HFFc6 (cell line): ENCODE measurements around the gene EXOC6B. TPM values are rescaled to one million over a fixed set of nuclear protein-coding genes. Genes with fewer than 3 reads are reported as not detected.

Source experiments
- DNase-seq: peaks from one replicate; pipeline ENCODE4 v3.0.0-alpha.2; 2018
- H3K27ac Mint-ChIP-seq: 2 replicates; pipeline ENCODE4 v1.8.0; 2020; ENCODE audit warnings: mild to moderate bottlenecking, mixed read lengths
- H3K27me3 Mint-ChIP-seq: 2 replicates; pipeline ENCODE4 v1.8.0; 2021; ENCODE audit warnings: mild to moderate bottlenecking, moderate library complexity, mixed read lengths; ENCODE audit not compliant: insufficient read depth
- H3K36me3 Mint-ChIP-seq: 2 replicates; pipeline ENCODE4 v1.8.0; 2021; ENCODE audit warnings: low read depth, mixed read lengths
- H3K4me1 Mint-ChIP-seq: 2 replicates; pipeline ENCODE4 v1.8.0; 2020; ENCODE audit warnings: low read depth, mixed read lengths
- H3K4me3 Mint-ChIP-seq: 2 replicates; pipeline ENCODE4 v1.8.0; 2020; ENCODE audit warnings: mild to moderate bottlenecking, moderate library complexity, mixed read lengths
- H3K9me3 Mint-ChIP-seq: 2 replicates; pipeline ENCODE4 v1.8.0; 2020; ENCODE audit warnings: mild to moderate bottlenecking, mixed read lengths
- total RNA-seq, 6 experiments: library from RNA; stranded (reverse); fragmentation: NEBNext Ultra II Directional; extraction: Animal tissue kit (Norgen Biotek cat#: 25700); gene quantifications; 2 replicates in 1 of 6; 3 replicates in 5 of 6; pipeline ENCODE4 v1.2.3, GENCODE V29; 2021
- TF ChIP-seq, protein P1 (sequence below): fragments of 200-600 bp; sonication (generic); IDR thresholded peaks from 2 replicates; pipeline ENCODE4 v1.5.0; 2021; ENCODE audit warnings: antibody characterized with exemption, mild to moderate bottlenecking

Gene EXOC6B
- total RNA-seq, 6 experiments from 2014 or later = 24.8 to 33.0 (median 27.4) TPM

DNA sequence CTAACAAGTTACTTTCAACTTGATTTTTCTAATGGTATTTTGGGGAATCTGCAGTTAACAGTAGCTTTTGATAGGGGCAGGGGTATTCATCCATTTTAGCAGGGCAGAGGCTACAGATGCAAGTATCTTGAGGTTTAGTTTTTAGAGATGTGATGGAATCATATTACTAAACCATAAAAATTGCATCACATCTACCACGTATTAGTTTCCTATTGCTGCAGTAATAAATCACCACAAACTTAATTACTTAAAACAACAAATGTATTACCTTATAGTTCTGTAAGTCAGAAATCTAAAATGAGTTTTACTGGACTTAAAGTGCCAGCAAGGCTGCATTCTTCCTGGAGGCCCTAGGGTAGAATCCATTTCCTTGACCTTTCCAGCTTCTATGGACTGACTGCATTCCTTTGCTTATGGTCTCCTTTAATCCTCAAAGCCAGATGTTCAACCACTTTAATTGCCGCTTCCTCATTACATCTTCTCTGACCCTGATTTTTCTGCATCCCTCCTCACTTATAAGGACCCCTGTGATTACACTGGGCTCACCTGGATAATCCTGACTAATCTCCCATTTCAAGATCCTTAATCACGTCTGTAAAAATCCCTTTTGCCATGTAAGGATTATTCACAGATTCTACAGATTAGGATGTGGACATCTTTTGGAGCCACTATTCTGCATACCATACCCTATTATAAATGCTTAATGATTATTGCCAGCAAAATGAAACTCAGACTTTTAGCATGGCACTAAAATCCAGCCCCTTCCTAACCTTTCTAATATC is 21.9 kb upstream of the EXOC6B start:
- DNase-seq = no peak
- Mint-ChIP-seq H3K4me1 (no peaks in the 10 kb centered on the region), H3K9me3 (no peaks in the 10 kb centered on the region), H3K4me3 (no peak overlapping the region), H3K36me3 (no peaks in the 10 kb centered on the region), H3K27me3 (peaks cover 19% of the 10 kb centered on the region), H3K27ac (no peak overlapping the region)
- TF ChIP-seq, protein P1, sequence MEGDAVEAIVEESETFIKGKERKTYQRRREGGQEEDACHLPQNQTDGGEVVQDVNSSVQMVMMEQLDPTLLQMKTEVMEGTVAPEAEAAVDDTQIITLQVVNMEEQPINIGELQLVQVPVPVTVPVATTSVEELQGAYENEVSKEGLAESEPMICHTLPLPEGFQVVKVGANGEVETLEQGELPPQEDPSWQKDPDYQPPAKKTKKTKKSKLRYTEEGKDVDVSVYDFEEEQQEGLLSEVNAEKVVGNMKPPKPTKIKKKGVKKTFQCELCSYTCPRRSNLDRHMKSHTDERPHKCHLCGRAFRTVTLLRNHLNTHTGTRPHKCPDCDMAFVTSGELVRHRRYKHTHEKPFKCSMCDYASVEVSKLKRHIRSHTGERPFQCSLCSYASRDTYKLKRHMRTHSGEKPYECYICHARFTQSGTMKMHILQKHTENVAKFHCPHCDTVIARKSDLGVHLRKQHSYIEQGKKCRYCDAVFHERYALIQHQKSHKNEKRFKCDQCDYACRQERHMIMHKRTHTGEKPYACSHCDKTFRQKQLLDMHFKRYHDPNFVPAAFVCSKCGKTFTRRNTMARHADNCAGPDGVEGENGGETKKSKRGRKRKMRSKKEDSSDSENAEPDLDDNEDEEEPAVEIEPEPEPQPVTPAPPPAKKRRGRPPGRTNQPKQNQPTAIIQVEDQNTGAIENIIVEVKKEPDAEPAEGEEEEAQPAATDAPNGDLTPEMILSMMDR = no peak

DNA sequence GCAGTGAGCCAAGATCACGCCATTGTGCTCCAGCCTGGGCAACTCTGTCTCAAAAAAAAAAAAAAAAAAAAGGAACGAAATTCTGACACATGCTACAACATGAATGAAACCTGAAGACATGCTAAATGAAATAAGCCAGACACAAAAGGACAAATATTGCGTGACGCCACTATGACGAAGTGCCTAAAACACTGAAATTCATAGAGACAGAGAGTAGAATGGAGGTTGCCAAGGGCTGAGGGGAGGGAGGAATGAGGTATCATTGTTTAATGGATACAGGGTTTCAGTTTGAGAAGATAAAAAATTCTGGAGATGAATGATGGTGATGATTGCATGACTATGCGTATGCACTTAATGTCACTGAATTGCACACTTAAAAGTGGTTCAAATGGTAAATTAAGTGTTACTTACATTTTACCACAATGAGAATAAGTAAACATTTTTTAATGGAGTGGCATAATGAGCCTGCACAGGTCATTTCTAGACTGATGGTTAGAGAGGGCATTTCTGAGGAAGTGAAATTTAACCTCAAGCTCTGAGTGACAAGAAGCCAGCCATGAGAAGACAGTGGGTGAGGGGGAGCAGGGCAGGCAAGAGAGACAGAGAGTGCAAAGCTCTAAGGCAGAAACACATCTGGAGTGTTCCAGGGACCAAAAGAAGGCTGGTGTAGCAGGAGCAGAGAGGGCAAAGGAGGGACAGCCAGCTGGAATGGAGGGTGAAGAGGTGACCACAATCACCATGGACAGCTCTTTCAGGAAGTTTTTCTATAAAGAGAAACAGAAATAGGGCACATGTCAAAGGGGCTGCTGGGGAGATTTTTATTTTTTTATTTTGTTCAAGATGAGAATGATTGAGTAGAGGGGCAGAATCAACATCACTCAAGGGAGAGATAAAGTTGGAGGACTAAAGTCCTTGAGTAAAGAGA is 20.6 kb upstream of the EXOC6B start:
- Mint-ChIP-seq H3K4me3 (no peak overlapping the region), H3K27ac (no peak overlapping the region), H3K9me3 (no peaks in the 10 kb centered on the region), H3K36me3 (no peaks in the 10 kb centered on the region), H3K27me3 (peaks cover 19% of the 10 kb centered on the region), H3K4me1 (no peaks in the 10 kb centered on the region)
- no peak for DNase-seq
- TF ChIP-seq, protein P1 = no peak

DNA sequence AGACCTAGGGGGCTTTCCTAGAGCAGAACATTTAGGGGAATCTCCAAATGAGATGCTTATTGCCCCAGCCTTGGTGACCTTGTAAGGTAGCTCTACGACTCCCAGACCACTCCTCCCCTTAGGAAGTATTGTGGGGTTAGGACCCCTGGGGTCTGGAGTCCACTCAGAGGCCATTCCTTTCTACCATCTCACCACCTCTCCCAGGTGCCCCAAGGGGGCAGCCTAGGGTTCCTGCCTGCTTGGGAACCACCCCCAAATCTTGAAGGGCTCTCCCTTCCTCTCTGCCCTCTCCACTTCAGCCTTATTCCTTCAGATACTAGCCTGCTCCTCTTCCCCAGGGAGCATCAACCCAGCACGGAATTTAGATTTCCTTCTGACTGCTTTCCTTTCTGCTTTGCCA is 17.5 kb upstream of the EXOC6B start:
- TF ChIP-seq, protein P1 = no peak
- Mint-ChIP-seq H3K4me1 (no peaks in the 10 kb centered on the region), H3K36me3 (no peaks in the 10 kb centered on the region), H3K4me3 (no peak overlapping the region), H3K27ac (no peak overlapping the region), H3K9me3 (no peaks in the 10 kb centered on the region), H3K27me3 (peaks cover 23% of the 10 kb centered on the region)
- DNase-seq = no peak

DNA sequence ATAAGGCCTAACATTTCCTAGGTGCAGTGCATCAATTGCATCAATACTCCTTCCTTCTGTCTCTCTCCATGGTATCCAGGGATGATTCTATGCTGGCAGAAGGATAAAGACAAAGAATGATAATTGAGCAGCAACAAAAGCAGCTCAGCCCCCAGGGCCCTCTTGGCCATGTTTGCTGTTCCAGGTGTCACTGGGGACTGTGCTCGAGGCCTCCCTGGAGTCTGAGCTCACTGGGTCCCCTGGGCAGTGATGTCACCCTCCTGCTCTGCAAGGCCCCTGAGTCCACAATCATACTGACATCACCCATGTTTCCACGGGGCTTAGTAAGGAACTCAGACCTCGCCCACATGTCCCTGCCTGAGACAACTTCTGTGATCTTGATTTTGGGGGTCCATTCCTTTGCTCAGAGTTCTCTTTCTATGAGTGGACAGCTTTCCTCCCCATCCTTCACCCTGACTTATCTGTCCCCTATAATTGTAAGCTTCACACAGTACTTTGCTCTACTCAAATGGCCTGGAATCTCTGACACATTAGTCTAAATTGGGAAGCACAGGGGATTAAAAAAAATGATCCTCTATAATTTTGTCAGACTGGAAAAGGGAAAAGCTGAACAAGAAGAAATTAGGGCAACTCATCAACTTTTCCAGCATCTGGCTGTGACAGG is 15.8 kb upstream of the EXOC6B start:
- no peaks in the 10 kb centered on the region for H3K4me1 Mint-ChIP-seq
- no peaks in the 10 kb centered on the region for H3K9me3 Mint-ChIP-seq
- TF ChIP-seq, protein P1 = no peak
- peaks cover 26% of the 10 kb centered on the region for H3K27me3 Mint-ChIP-seq
- DNase-seq = no peak
- H3K36me3 Mint-ChIP-seq = no peaks in the 10 kb centered on the region
- H3K4me3 Mint-ChIP-seq = no peak overlapping the region
- H3K27ac Mint-ChIP-seq = no peak overlapping the region

DNA sequence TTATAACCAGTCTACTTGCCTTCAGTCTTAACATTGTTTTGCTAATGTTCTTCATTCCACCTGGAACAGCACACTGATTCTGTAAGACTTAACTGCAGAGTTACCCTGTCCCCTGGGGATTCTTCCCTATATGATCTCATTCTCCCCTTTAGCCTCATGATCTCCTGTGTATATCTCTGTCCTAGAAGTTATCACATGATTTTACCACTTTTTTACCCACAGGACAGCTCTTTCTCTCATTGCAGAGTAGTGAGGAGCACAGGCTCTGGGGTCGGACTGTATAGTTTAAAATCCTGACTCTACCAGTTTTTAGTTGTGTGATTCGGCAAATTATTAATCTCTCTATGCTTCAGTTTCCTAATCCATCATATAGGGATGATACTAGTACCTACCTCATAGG is 14.2 kb upstream of the EXOC6B start:
- no peaks in the 10 kb centered on the region for H3K36me3 Mint-ChIP-seq
- TF ChIP-seq, protein P1 = no peak
- no peak overlapping the region for H3K4me3 Mint-ChIP-seq
- DNase-seq = no peak
- H3K4me1 Mint-ChIP-seq = no peaks in the 10 kb centered on the region
- no peak overlapping the region for H3K27ac Mint-ChIP-seq
- peaks cover 31% of the 10 kb centered on the region for H3K27me3 Mint-ChIP-seq
- H3K9me3 Mint-ChIP-seq = no peaks in the 10 kb centered on the region
